LNCAP (cell line): ENCODE results near the gene ADAMTSL5.

ENCODE experiments used
- CTCF ChIP-seq: fragments of 450-650 bp; IDR thresholded peaks from 2 replicates; pipeline ENCODE4 v1.5.1; 2017; ENCODE audit warnings: mild to moderate bottlenecking

The ADAMTSL5 gene

GRCh38 chr19:1554968-1555367 lies 42.1 kb upstream of the ADAMTSL5 start:
- no peak for TF ChIP-seq CTCF

- TF ChIP-seq CTCF, result no peak
Observed at GRCh38 chr19:1553415-1553814, 40.6 kb upstream of the ADAMTSL5 start.

- TF ChIP-seq CTCF, result no peak
Observed at GRCh38 chr19:1551068-1552040, 38.5 kb upstream of the ADAMTSL5 start.

- TF ChIP-seq CTCF, result no peak
Observed at GRCh38 chr19:1549332-1549945, 36.6 kb upstream of the ADAMTSL5 start.

- no peak for TF ChIP-seq CTCF
Observed at GRCh38 chr19:1540365-1540925, 27.6 kb upstream of the ADAMTSL5 start.

GRCh38 chr19:1538978-1539377 lies 26.2 kb upstream of the ADAMTSL5 start:
- TF ChIP-seq CTCF, result no peak

GRCh38 chr19:1534972-1535371 lies 22.2 kb upstream of the ADAMTSL5 start:
- no peak for TF ChIP-seq CTCF
